GM19193 (cell line): ENCODE measurements around the gene MAPRE3.

Experiments used
- POLR2A ChIP-seq: IDR thresholded peaks from 4 replicates; pipeline ENCODE4 v1.6.1; 2011; ENCODE audit not compliant: insufficient read depth, insufficient read length; ENCODE audit errors: extremely low read depth

The MAPRE3 gene

DNA sequence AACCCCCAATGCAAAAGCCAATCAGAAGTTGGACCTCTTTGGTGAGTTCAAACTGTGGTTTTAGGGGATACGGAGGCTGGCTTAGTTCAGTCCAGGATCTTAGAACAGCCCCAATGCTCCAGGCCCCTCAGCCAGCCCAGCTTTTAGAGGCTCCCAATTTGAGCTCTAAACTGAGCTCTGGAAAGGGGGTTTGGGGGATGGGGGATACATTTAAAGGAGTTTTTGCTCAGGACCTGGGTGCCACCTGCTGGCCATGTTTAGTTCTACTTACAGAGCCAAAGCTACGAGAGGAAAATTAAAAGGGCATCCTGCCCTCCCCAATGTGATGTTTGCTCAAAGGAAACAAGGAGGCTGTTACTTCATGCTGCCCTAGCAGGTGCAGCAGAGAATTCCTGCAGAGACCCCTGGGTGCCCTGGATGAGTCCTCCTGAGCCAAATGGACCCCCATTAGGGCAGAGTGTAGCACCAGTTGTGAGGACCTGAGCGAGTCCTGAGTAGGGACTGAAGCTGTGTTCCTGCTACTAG is 46.4 kb downstream of the MAPRE3 start:
- TF ChIP-seq POLR2A, result no peak

DNA sequence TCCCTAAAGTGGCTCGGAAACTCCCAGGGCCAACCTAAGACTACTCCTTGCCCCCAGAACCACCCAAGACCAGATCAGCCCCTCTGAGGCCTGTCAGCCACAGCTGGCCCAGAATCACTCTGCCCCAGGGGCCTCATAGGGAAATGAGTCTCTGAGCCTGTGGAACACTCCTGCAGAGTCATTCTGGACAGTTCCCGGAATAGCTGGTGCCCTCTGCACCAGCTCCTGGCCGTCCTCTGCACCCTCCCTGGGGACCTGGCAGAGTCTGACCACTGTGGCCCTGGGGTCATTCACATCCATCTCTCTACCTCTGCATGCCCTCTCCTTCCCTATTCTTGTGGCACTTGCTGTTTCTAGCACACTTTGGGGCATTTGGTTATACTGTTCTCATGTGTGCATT is 47.7 kb downstream of the MAPRE3 start:
- no peak for TF ChIP-seq POLR2A

DNA sequence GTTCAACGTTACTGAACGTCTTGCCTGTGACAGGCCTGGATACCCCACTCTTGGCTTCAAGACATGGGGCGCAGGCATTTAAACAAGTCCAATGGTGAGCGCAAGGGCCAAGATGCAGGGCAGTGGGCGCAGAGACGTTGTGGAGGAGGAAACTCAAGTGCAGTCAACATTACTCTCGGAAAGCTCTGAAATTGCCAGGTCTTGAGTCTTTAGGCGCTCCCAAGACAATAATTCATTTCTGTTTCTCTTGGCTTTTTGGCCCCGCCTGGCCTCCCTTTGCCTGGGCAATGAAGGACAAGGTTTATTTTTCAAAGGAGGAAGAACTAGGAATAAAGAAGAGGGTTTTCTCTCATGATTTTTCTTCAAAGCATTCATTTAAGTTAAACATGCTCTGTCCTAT is 49.0 kb downstream of the MAPRE3 start:
- TF ChIP-seq POLR2A, result no peak

DNA sequence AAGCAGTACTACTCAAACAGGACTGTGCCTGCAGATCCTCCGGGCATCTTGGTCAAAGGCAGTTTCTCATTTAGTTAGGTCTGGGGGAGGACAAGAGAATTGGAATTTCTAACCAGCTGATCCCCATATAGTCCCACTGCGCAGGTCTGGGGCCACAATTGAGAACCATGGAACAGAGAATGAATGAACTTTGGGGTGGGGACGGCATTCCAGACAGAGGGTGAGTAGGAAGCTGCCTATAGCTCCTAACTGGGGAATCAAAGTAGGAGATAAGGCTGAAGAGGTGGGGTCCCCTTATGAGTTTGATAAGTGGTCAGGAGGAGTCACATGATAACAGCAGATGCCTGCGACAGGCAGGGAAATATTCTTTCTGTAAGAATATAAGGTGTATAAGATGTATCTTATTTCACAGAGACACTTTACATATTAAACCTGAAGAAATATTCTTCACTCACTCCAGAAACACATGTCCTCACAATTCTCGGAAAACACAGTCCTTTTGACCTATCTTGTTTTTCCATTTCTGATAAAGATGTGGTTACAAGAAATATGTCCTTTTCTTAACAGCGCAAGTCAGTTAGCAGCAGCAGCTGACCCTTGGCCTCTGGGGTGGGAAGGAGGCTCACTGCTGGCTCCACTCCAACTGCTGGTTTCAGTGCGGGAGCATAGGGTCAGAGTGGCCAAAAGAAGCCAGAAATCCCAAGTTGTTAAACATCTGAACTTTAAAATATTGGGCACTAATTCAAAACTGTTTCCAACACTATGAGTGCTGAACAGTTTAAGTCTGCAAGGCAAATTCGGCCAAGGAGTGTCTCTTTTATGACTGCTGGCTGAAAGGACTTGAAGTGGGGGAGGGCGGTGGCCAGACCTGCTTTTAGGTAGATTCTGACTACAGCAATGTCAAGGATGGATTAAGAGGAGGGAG is 49.8 kb downstream of the MAPRE3 start:
- TF ChIP-seq POLR2A, result no peak

DNA sequence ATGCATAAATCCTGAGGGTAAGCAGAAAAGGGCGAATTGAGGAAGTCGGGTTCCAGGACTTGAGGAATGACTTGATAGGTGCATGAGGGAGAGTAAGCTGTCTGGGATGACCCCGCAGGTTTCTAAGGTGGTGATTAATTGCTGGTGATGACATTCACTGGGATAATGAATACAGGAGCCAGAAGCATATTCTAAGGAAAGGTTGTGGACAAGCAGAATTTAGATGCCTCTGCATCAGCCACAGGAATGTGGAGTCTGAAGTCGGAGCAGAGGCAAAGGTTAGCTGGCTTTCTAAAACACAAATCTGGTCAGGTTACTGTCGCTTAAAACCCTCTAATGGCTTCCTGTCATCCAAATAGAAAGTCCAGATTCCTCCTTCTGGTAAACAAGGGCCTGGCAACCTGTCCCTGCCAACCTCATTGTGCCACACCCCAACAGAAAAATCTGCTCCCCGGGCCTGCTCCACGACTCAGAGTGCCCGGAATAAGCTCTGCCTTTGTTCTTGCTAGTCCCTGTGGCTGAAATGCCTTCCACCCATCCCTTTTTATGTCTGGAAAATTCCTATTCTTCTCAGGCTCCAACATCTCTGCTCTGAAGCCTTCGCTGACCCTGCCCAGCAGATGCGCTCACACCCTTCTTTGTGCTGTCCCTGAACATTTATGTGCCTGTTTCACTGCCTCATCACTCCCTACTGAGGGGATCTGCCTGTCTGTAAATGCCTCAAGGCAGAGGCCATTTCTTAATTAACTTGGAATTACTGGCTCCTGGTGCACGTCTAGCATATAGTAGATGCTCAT is 51.0 kb downstream of the MAPRE3 start:
- TF ChIP-seq POLR2A, result no peak

DNA sequence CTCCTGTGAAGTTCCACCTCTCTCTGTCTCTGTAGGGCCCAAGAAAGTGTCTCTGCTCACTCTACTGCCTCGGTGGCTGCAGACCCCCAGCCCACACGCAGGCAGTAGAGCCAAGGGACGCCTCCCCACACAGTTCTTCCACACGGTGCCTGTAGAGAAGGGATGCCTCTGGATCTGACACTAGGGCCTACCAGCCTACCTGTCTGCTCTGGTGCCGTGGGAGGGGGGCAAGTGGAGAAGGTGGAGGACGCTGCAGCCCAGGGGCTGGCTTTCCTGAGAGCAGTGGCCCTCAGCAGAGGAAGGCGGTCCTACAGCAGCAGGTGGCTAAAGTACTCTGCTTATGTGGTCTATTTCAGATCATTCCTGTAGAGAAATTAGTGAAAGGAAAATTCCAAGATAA is 53.3 kb downstream of the MAPRE3 start:
- no peak for TF ChIP-seq POLR2A

DNA sequence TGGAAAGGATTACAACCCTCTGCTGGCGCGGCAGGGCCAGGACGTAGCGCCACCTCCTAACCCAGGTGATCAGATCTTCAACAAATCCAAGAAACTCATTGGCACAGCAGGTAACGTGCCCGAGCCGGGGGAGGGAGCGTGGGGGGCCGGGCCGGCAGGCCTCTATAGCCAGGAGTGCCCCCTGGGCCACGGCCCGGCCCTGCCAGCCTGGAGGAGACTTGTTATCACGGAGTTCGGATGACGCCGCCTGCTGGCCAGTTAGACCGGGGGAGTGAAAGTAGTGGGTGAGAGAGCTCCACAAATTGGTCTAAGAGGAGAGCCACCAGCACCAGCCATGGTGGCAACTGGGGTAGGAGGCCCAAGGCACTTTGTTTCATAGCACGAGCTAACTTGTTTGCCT is 53.8 kb downstream of the MAPRE3 start:
- TF ChIP-seq POLR2A, result no peak

DNA sequence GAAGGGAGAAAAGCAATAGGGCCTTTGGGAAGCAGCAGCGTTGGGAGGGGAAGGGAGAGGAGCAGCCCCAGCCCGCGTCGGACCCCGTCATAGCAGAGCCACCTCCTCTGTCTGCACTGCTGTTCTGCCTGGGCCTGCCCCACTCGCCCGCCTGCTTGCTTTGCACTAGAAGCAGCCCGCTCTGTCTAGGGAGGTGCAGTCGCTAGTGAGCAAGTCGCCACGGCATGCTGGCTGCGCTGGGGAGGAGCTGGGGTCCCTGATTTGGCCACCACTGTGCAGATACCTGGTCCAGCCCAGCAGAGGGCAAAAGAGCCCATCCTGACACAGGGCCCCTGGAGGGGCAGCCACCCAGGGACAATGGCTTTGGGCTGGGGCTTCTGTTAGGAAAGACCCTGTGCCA is 54.4 kb downstream of the MAPRE3 start:
- TF ChIP-seq POLR2A, result no peak

DNA sequence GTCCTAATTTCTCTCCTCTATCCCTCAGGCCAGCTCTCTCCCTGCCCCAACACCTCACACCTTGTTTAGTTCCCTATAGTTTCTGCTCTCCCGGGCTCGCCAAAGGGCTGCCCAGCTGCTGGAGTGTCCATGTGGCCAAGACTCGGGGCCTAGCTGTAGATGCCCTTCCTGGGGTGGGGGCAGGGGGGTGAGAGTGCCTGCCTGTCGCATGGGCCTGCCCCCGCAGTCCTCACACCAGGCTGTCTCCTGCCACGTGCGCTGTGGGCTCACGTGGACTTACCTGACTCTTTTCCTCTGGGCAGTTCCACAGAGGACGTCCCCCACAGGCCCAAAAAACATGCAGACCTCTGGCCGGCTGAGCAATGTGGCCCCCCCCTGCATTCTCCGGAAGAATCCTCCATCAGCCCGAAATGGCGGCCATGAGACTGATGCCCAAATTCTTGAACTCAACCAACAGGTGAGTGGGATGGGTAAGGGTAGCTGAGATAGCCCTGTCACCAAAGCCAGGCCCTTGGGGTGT is 54.9 kb downstream of the MAPRE3 start:
- no peak for TF ChIP-seq POLR2A

DNA sequence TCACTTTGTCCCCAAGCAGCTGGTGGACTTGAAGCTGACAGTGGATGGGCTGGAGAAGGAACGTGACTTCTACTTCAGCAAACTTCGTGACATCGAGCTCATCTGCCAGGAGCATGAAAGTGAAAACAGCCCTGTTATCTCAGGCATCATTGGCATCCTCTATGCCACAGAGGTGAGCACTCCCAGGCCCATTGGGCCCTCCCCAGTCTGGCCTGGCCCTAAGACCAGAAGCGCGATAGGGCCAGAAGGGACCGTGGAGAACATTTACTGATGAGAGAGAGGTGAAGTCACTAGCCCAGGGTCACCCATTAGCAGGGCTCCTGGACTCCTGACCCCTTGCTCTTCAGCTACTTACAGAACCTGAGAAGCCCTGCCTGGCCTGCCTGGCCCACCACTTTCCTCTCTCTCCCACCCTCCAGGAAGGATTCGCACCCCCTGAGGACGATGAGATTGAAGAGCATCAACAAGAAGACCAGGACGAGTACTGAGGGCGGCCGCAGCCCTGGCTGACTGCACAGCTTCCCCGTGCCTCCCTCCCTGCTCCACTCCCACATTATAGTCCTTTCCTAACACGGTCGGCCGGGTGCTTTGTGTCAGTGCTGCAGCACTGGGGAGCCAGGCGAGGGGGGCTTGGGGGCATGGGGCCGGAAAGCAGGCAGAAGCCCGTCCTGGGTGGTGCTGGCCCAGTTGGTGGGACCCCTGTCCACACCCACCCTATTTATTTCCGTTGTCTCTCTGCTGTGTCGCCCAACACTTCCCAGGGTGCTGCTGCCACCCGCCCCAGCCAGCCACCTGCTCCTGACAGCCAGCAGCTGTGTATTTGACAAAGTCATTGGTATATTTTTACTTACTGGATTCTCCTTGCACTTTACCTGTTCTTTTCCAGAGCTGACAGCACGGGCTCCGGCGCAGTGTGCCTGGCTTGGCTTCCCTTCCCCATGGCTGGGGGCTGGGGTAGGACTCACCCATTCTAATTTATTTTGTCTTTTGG is 55.7 kb downstream of the MAPRE3 start:
- no peak for TF ChIP-seq POLR2A

DNA sequence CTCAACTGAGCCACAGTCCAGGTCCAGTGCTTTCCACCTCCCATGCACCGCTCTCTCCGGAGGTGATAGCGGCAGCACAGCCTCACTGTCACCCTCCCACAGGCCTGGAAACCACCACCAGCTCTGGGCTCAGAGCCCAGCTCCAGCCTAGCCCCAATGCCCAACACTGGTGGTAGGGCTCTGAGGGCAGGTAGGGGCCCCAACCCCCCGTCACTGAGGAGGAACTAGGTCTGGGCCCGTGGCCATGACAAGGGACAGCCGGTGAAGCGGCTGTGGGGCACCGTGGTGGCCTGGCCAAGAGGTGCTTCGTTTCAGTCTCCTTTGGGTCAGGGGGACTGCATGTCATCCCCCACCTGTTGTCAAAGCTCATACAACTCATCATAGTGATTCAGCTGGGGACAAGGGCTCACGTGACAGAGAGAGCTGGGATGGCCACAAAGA is 56.8 kb downstream of the MAPRE3 start:
- no peak for TF ChIP-seq POLR2A

DNA sequence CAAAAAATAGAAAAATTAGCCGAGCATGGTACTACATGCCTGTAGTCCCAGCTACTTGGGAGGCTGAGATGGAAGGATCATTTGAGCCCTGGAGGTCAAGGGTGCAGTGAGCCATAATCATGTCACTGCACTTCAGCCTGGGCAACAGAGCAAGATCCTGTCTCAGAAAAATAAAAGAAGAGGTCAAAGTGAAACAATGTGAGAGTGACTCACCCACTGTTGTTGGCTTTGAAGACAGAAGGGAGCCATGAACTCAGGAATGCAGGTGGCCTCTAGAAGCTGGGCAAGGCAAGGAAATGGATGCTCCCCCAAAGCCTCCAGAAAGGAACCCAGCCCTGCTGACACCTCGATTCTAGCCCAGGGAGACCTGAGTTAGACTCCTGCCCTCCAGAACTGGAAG is 58.6 kb downstream of the MAPRE3 start:
- TF ChIP-seq POLR2A, result no peak

DNA sequence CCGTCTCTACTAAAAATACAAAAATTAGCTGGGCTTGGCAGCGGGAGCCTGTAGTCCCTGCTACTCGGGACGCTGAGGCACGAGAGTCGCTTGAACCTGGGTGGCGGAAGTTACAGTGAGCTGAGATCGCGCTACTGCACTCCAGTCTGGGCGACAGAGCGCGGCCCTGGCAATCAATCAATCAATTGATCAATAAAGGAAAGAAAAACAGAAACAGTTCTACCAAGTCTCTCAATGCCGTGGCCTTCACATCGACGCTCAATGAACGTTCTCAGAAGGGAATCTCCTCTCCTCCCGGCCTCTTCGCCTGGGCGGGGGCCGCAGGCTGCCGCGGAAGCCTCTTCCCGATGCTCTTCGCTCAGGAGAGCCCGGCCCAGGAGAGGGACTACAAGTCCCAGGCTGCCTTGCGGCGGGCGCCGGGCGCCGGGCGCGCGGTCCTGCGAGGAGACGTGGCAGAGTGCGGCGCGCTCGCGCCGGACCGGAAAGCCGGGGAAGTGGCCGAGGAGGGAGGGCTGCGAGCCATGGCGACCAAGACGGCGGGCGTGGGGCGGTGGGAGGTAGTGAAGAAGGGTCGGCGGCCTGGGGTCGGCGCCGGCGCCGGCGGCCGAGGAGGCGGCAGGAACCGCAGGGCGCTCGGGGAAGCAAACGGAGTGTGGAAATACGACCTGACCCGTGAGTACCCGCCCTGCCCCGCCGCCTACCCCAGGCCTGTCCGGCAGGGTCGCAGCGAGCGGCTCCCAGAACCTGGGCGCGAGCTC is 62.2 kb downstream of the MAPRE3 start, which contains the start of gene TMEM214:
TMEM214 (plus strand) TSS at position 471 of the 758 bp plus-strand sequence; CDS start at position 522, 51 bp downstream.
- TF ChIP-seq POLR2A, result peak; percentile 89
